H1 (cell line): ENCODE results near the gene AGAP1. TPM values are rescaled to one million over a fixed set of nuclear protein-coding genes. Genes with fewer than 3 reads are reported as not detected.

Experiments used
- BRCA1 ChIP-seq: IDR thresholded peaks from 2 replicates; pipeline ENCODE4 v1.6.1; 2012; ENCODE audit warnings: low read depth, low read length, improper control_type of control experiment
- CREB1 ChIP-seq: IDR thresholded peaks from 2 replicates; pipeline ENCODE4 v1.6.1; 2012; ENCODE audit warnings: inconsistent platforms
- NRF1 ChIP-seq: IDR thresholded peaks from 2 replicates; pipeline ENCODE4 v1.6.1; 2011; ENCODE audit warnings: mild to moderate bottlenecking, low read depth, low read length, improper control_type of control experiment
- TBP ChIP-seq: IDR thresholded peaks from 2 replicates; pipeline ENCODE4 v1.6.1; 2011; ENCODE audit warnings: low read depth, low read length, improper control_type of control experiment
- polyA plus RNA-seq, 7 experiments: library from polyadenylated mRNA; depleted of rRNA in 3 of 7; stranded (reverse) in 5 of 7; unstranded in 2 of 7; fragments of >200 nt in 5 of 7; fragments of 200-250 nt in 2 of 7; gene quantifications; 1 replicate in 5 of 7; 2 replicates in 1 of 7; 4 replicates in 1 of 7; pipeline versions ENCODE4 v1.2.1 to v1.2.3, GENCODE V29; 2011 to 2013; ENCODE audit warnings: missing spikeins in 2 of 7, mixed read lengths in 2 of 7
- total RNA-seq: library from RNA; stranded (reverse); fragmentation: NEBNext Ultra II Directional; extraction: Animal tissue kit (Norgen Biotek cat#: 25700); gene quantifications from 2 replicates; pipeline ENCODE4 v1.2.1, GENCODE V29; 2021
- TF ChIP-seq, protein P1 (sequence below): fragments of 300-600 bp; sonication (generic); IDR thresholded peaks from 2 replicates; pipeline ENCODE4 v1.7.1; 2012; ENCODE audit warnings: low read length, moderate library complexity, mild to moderate bottlenecking, inconsistent platforms; ENCODE audit not compliant: insufficient replicate concordance

AGAP1 gene
- total and polyA plus RNA-seq, 2 of the 8 experiments (the other 6 are each of a cell fraction or from before 2014, with no cell fraction given), result 18.1 to 39.4 TPM

DNA sequence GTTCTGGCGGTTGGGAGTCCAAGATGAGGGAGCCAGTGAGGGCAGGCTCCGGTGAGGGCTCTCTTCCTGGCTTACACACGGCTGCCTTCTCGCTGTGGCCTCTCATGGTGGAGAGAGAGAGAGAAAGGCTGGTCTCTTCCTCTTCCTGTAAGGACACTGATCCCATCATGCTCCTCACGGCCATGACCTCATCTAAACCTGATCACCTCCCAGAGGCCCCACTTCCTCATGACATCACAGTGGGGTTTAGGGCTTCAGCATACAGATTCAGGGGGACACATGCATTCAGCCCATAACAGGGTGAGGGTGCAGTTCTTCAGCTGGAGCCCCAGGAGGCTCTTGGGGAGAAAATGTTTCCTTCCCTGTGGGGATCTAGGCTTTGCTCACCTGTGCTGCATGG is 29.2 kb downstream of the AGAP1 start (continued):
- TF ChIP-seq, protein P1, sequence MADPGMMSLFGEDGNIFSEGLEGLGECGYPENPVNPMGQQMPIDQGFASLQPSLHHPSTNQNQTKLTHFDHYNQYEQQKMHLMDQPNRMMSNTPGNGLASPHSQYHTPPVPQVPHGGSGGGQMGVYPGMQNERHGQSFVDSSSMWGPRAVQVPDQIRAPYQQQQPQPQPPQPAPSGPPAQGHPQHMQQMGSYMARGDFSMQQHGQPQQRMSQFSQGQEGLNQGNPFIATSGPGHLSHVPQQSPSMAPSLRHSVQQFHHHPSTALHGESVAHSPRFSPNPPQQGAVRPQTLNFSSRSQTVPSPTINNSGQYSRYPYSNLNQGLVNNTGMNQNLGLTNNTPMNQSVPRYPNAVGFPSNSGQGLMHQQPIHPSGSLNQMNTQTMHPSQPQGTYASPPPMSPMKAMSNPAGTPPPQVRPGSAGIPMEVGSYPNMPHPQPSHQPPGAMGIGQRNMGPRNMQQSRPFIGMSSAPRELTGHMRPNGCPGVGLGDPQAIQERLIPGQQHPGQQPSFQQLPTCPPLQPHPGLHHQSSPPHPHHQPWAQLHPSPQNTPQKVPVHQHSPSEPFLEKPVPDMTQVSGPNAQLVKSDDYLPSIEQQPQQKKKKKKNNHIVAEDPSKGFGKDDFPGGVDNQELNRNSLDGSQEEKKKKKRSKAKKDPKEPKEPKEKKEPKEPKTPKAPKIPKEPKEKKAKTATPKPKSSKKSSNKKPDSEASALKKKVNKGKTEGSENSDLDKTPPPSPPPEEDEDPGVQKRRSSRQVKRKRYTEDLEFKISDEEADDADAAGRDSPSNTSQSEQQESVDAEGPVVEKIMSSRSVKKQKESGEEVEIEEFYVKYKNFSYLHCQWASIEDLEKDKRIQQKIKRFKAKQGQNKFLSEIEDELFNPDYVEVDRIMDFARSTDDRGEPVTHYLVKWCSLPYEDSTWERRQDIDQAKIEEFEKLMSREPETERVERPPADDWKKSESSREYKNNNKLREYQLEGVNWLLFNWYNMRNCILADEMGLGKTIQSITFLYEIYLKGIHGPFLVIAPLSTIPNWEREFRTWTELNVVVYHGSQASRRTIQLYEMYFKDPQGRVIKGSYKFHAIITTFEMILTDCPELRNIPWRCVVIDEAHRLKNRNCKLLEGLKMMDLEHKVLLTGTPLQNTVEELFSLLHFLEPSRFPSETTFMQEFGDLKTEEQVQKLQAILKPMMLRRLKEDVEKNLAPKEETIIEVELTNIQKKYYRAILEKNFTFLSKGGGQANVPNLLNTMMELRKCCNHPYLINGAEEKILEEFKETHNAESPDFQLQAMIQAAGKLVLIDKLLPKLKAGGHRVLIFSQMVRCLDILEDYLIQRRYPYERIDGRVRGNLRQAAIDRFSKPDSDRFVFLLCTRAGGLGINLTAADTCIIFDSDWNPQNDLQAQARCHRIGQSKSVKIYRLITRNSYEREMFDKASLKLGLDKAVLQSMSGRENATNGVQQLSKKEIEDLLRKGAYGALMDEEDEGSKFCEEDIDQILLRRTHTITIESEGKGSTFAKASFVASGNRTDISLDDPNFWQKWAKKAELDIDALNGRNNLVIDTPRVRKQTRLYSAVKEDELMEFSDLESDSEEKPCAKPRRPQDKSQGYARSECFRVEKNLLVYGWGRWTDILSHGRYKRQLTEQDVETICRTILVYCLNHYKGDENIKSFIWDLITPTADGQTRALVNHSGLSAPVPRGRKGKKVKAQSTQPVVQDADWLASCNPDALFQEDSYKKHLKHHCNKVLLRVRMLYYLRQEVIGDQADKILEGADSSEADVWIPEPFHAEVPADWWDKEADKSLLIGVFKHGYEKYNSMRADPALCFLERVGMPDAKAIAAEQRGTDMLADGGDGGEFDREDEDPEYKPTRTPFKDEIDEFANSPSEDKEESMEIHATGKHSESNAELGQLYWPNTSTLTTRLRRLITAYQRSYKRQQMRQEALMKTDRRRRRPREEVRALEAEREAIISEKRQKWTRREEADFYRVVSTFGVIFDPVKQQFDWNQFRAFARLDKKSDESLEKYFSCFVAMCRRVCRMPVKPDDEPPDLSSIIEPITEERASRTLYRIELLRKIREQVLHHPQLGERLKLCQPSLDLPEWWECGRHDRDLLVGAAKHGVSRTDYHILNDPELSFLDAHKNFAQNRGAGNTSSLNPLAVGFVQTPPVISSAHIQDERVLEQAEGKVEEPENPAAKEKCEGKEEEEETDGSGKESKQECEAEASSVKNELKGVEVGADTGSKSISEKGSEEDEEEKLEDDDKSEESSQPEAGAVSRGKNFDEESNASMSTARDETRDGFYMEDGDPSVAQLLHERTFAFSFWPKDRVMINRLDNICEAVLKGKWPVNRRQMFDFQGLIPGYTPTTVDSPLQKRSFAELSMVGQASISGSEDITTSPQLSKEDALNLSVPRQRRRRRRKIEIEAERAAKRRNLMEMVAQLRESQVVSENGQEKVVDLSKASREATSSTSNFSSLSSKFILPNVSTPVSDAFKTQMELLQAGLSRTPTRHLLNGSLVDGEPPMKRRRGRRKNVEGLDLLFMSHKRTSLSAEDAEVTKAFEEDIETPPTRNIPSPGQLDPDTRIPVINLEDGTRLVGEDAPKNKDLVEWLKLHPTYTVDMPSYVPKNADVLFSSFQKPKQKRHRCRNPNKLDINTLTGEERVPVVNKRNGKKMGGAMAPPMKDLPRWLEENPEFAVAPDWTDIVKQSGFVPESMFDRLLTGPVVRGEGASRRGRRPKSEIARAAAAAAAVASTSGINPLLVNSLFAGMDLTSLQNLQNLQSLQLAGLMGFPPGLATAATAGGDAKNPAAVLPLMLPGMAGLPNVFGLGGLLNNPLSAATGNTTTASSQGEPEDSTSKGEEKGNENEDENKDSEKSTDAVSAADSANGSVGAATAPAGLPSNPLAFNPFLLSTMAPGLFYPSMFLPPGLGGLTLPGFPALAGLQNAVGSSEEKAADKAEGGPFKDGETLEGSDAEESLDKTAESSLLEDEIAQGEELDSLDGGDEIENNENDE, result no peak
- TF ChIP-seq TBP, result no peak
- TF ChIP-seq NRF1, result no peak
- TF ChIP-seq CREB1, result no peak
- TF ChIP-seq BRCA1, result no peak
